Endothelial cell of umbilical vein (primary cell): ENCODE data around the gene ADH5. TPM values are rescaled to one million over a fixed set of nuclear protein-coding genes. Genes with fewer than 3 reads are reported as not detected.

ENCODE experiments used
- BruUV-seq: library from RNA; stranded (reverse); fragments of 400-500 nt; replicated peaks from 2 replicates; lab custom pipeline; 2021; lab: Mats Ljungman, UMichigan
- CTCF ChIA-PET: fragments of 300-600, 350-600 bp; sonication (Branson Sonifier 250); formaldehyde crosslinking; loops from one replicate; lab custom pipeline; 2021; ENCODE audit warnings: antibody characterized with exemption, inconsistent platforms; lab: Charles Lee
- POLR2A ChIA-PET: fragments of 300-600, 350-600 bp; sonication (Branson Sonifier 250); formaldehyde crosslinking; loops from one replicate; lab custom pipeline; 2021; ENCODE audit warnings: antibody characterized with exemption, inconsistent platforms; lab: Charles Lee
- DNase-seq: peaks from one replicate; pipeline ENCODE4 v3.0.0-alpha.2; 2011; ENCODE audit warnings: low read depth, low spot score
- FAIRE-seq: peaks from 2 replicates; lab custom pipeline; 2011; peaks lifted over from hg19 to GRCh38; lab: Jason Lieb, UNC
- H2AFZ ChIP-seq: 2 replicates; pipeline ENCODE4 v1.6.0; 2012; ENCODE audit warnings: low read depth, low read length, control low read depth, inconsistent platforms
- H3K27ac ChIP-seq: 2 replicates; pipeline ENCODE4 v1.5.1; 2011; ENCODE audit warnings: low read depth, mild to moderate bottlenecking, control low read depth, low read length, moderate library complexity; ENCODE audit not compliant: insufficient read depth
- H3K27me3 ChIP-seq, 2 experiments: 2 replicates each; pipeline versions ENCODE4 v1.6.0 to v1.6.1; 2011; ENCODE audit warnings: low read length in 2 of 2, mixed read lengths in 1 of 2; ENCODE audit not compliant: control insufficient read depth in 2 of 2, insufficient read depth in 2 of 2
- H3K36me3 ChIP-seq, 2 experiments: 2 replicates in 1 of 2; 3 replicates in 1 of 2; pipeline ENCODE4 v1.5.1; 2011; ENCODE audit warnings: low read length in 2 of 2, mild to moderate bottlenecking in 1 of 2, moderate library complexity in 1 of 2; ENCODE audit not compliant: control insufficient read depth in 2 of 2, insufficient read depth in 2 of 2; ENCODE audit errors: extremely low read depth in 1 of 2
- H3K4me1 ChIP-seq: 3 replicates; pipeline ENCODE4 v1.5.1; 2011; ENCODE audit warnings: mild to moderate bottlenecking, low read length; ENCODE audit not compliant: control insufficient read depth, insufficient read depth; ENCODE audit errors: extremely low read depth
- H3K4me2 ChIP-seq: 2 replicates; pipeline ENCODE4 v1.6.1; 2011; ENCODE audit warnings: low read length, control low read depth, mixed read lengths; ENCODE audit not compliant: insufficient read depth
- H3K4me3 ChIP-seq, 3 experiments: fragments of 200-600 bp in 1 of 3; sonication (generic), shearing (Covaris generic) in 1 of 3; replicated peaks in 1 of 3; 2 replicates each; pipeline ENCODE4 v1.5.1; 2011 to 2016; ENCODE audit warnings: control low read depth in 3 of 3, low read length in 3 of 3, mild to moderate bottlenecking in 2 of 3, inconsistent platforms in 1 of 3, low read depth in 1 of 3, moderate library complexity in 1 of 3; ENCODE audit not compliant: insufficient read depth in 1 of 3
- H3K79me2 ChIP-seq: 2 replicates; pipeline ENCODE4 v1.6.0; 2012; ENCODE audit warnings: low read length, inconsistent platforms; ENCODE audit not compliant: control insufficient read depth, insufficient read depth
- H3K9ac ChIP-seq: replicated peaks from 2 replicates; pipeline ENCODE3; 2011; ENCODE audit warnings: low read length, control low read depth; ENCODE audit not compliant: insufficient read depth; ENCODE audit errors: extremely low read depth
- H3K9me1 ChIP-seq: replicated peaks from 3 replicates; pipeline ENCODE4 v1.6.0; 2011; ENCODE audit warnings: mild to moderate bottlenecking, low read length; ENCODE audit not compliant: control insufficient read depth, insufficient read depth; ENCODE audit errors: extremely low read depth
- H3K9me3 ChIP-seq: replicated peaks from 2 replicates; pipeline ENCODE4 v1.5.1; 2012; ENCODE audit warnings: low read length, inconsistent platforms; ENCODE audit not compliant: control insufficient read depth, insufficient read depth
- H4K20me1 ChIP-seq: replicated peaks from 2 replicates; pipeline ENCODE3; 2011; ENCODE audit warnings: mild to moderate bottlenecking, low read length; ENCODE audit not compliant: control insufficient read depth, insufficient read depth; ENCODE audit errors: extremely low read depth
- CTCF ChIP-seq, 2 donors: IDR thresholded peaks; 1 replicate in 1 of 2; 2 replicates in 1 of 2; pipeline ENCODE4 v1.5.1; 2011; ENCODE audit warnings: low read length in 2 of 2, mild to moderate bottlenecking in 2 of 2, moderate library complexity in 2 of 2, control low read depth in 1 of 2, inconsistent platforms in 1 of 2, low read depth in 1 of 2; ENCODE audit not compliant: insufficient read depth in 1 of 2; ENCODE audit errors: extremely low read depth in 1 of 2
- EZH2 ChIP-seq: IDR thresholded peaks from 2 replicates; pipeline ENCODE4 v1.6.1; 2012; ENCODE audit warnings: borderline replicate concordance, low read depth, mild to moderate bottlenecking, moderate library complexity, low read length, inconsistent platforms; ENCODE audit not compliant: severe bottlenecking
- FOS ChIP-seq: IDR thresholded peaks from 2 replicates; pipeline ENCODE4 v1.6.1; 2011; ENCODE audit warnings: mild to moderate bottlenecking, low read length, moderate library complexity, borderline replicate concordance; ENCODE audit not compliant: insufficient read depth
- GATA2 ChIP-seq: IDR thresholded peaks from 2 replicates; pipeline ENCODE4 v1.7.0; 2011; ENCODE audit warnings: low read depth, mild to moderate bottlenecking, moderate library complexity, mixed read lengths, low read length; ENCODE audit not compliant: insufficient read length, insufficient read depth
- JUN ChIP-seq: IDR thresholded peaks from 2 replicates; pipeline ENCODE4 v1.6.1; 2011; ENCODE audit warnings: borderline replicate concordance, low read depth; ENCODE audit not compliant: insufficient read length, insufficient read depth
- MYC ChIP-seq: IDR thresholded peaks from one replicate; pipeline ENCODE4 v1.6.1; 2011; ENCODE audit warnings: mild to moderate bottlenecking, low read depth, low read length
- POLR2A ChIP-seq: IDR thresholded peaks from 2 replicates; pipeline ENCODE4 v1.6.1; 2012; ENCODE audit warnings: low read depth, mild to moderate bottlenecking, control low read depth, low read length
- dilution Hi-C: fragments of 300-500 bp; cut with MboI; formaldehyde crosslinking; loops from one replicate; pipeline ENCODE4 v1.15.0; 2019; ENCODE audit warnings: low sequenced_read_pairs; ENCODE audit not compliant: extremely low pct_ligation_motif_present
- intact Hi-C: fragments of 100-400 bp; cut with micrococcal nuclease; formaldehyde crosslinking; loops from one replicate; pipeline ENCODE4 v1.10.0; 2022
- polyA plus RNA-seq, 4 experiments: library from polyadenylated mRNA; depleted of rRNA in 3 of 4; stranded (reverse) in 3 of 4; unstranded in 1 of 4; fragments of >200 nt; gene quantifications; 2 replicates each; pipeline versions ENCODE4 v1.2.1 to v1.2.3, GENCODE V29; 2011 to 2012; ENCODE audit warnings: missing spikeins in 1 of 4
- total RNA-seq: library from RNA; stranded (reverse); gene quantifications from 2 replicates; pipeline ENCODE4 v1.2.3, GENCODE V29; 2021

Gene ADH5
- total and polyA plus RNA-seq, 2 donors (not counting 3 experiments of a cell fraction or from before 2014, with no cell fraction given): 89.2 to 101 TPM

GRCh38 chr4:99025506-99025905, 63.1 kb downstream of the ADH5 start:
- peaks cover 60% of the 10 kb centered on the region for H3K79me2 ChIP-seq
- H3K4me3 ChIP-seq: no peak overlapping the region
- no peaks in the 10 kb centered on the region for H3K9me1 ChIP-seq
- TF ChIP-seq MYC (no peak), POLR2A (no peak), CTCF (IDR thresholded peaks at IDR 0.05; ENCODE audit: extremely low read depth in 1 of 2, insufficient read depth in 1 of 2, low read depth in 1 of 2, low read length in 2 of 2) (no peak), JUN (no peak), EZH2 (no peak), GATA2 (no peak), FOS (no peak)
- no peak for FAIRE-seq
- POLR2A ChIA-PET: interaction anchor here (0.6 kb wide), 1 partner anchor 541 kb away, joined by 3 read pairs; no protein-coding TSS in a partner anchor
- H3K27ac ChIP-seq: no peak overlapping the region
- dilution Hi-C loops (no loop called here), intact Hi-C loops (no loop called here)
- no peaks in the 10 kb centered on the region for H3K9me3 ChIP-seq
- H4K20me1 ChIP-seq: no peaks in the 10 kb centered on the region
- CTCF ChIA-PET: interaction anchor here (2.7 kb wide), 1 partner anchor 30 kb away, joined by 8 read pairs; no protein-coding TSS in a partner anchor
- H3K4me2 ChIP-seq: no peak overlapping the region
- no peak overlapping the region for H2AFZ ChIP-seq
- no peak overlapping the region for H3K9ac ChIP-seq
- H3K4me1 ChIP-seq: no peaks in the 10 kb centered on the region
- no peak for DNase-seq
- BruUV-seq: no TSS peak
- no peaks in the 10 kb centered on the region for H3K27me3 ChIP-seq
- H3K36me3 ChIP-seq: no peaks in the 10 kb centered on the region
